K562 (cell line): ENCODE measurements around the gene TMEM25. TPM values are rescaled to one million over a fixed set of nuclear protein-coding genes. Genes with fewer than 3 reads are reported as not detected.

ENCODE experiments used
- ATAC-seq: fragments of 200-7000 bp; cut with Tn5 transposase; 3 replicates; pipeline ENCODE4 v1.9.1; 2020; ENCODE audit warnings: moderate library complexity
- BruUV-seq: library from RNA; stranded (reverse); fragments of 400-500 nt; replicated peaks from 2 replicates; lab custom pipeline; 2021; lab: Mats Ljungman, UMichigan
- CTCF ChIA-PET: fragments of 300-600 bp; formaldehyde crosslinking; extraction: SDS; loops from one replicate; lab custom pipeline; 2021; ENCODE audit warnings: low intra/inter-chr PET ratio; lab: Yijun Ruan, JAX
- POLR2A ChIA-PET: fragments of 300-600, 350-650 bp; sonication (Branson Sonifier 250); formaldehyde crosslinking; extraction: SDS; loops from one replicate; lab custom pipeline; 2021; ENCODE audit warnings: antibody characterized with exemption, inconsistent platforms; lab: Yijun Ruan, JAX
- DNase-seq, 4 experiments: peaks; one replicate each; pipeline versions ENCODE4 v3.0.0 to v3.0.0-alpha.2; 2011 to 2018; ENCODE audit warnings: low spot score in 3 of 4, mixed read lengths in 3 of 4; ENCODE audit errors: extremely low read depth in 1 of 4
- FAIRE-seq: peaks from 2 replicates; lab custom pipeline; 2011; peaks lifted over from hg19 to GRCh38; lab: Jason Lieb, UNC
- H2AFZ ChIP-seq: 2 replicates; pipeline ENCODE4 v1.6.0; 2011; ENCODE audit warnings: low read depth, low read length, control low read depth, inconsistent platforms
- H3K27ac ChIP-seq: fragments of 200-600 bp; 3 replicates; pipeline ENCODE4 v1.8.0; 2011; ENCODE audit warnings: low read depth, mild to moderate bottlenecking, control low read depth, inconsistent platforms, low read length, moderate library complexity, mixed read lengths; ENCODE audit errors: extremely low read depth
- H3K27me3 ChIP-seq, 2 experiments: fragments of 300-600 bp in 1 of 2; 2 replicates in 1 of 2; 3 replicates in 1 of 2; pipeline versions ENCODE4 v1.6.0 to v1.8.0; 2011; ENCODE audit warnings: inconsistent platforms in 2 of 2, low read length in 2 of 2, mild to moderate bottlenecking in 1 of 2, mixed read lengths in 1 of 2, moderate library complexity in 1 of 2; ENCODE audit not compliant: control insufficient read depth in 2 of 2, insufficient read depth in 2 of 2
- H3K36me3 ChIP-seq: fragments of 300-600 bp; 3 replicates; pipeline ENCODE4 v1.8.0; 2011; ENCODE audit warnings: mild to moderate bottlenecking, low read length, inconsistent platforms; ENCODE audit not compliant: control insufficient read depth, insufficient read depth
- H3K4me1 ChIP-seq, 2 experiments: fragments of 200-600 bp in 1 of 2; replicated peaks in 1 of 2; 2 replicates in 1 of 2; 3 replicates in 1 of 2; pipeline versions ENCODE4 v1.5.1 to v1.8.0; 2011; ENCODE audit warnings: inconsistent platforms in 2 of 2, low read length in 2 of 2, mild to moderate bottlenecking in 1 of 2, mixed read lengths in 1 of 2, moderate library complexity in 1 of 2; ENCODE audit not compliant: control insufficient read depth in 2 of 2, insufficient read depth in 2 of 2
- H3K4me2 ChIP-seq: 2 replicates; pipeline ENCODE4 v1.6.1; 2011; ENCODE audit warnings: low read length, control low read depth, inconsistent platforms, mixed read lengths; ENCODE audit not compliant: insufficient read depth
- H3K4me3 ChIP-seq: fragments of 200-600 bp; sonication (generic), shearing (Covaris generic); 2 replicates; pipeline ENCODE4 v1.5.1; 2016; ENCODE audit warnings: control low read depth, inconsistent platforms
- H3K79me2 ChIP-seq: fragments of 200-600 bp; 3 replicates; pipeline ENCODE4 v1.8.0; 2011; ENCODE audit warnings: low read length, inconsistent platforms; ENCODE audit not compliant: control insufficient read depth, insufficient read depth
- H3K9ac ChIP-seq, 2 experiments: 2 replicates each; pipeline versions ENCODE4 v1.6.0 to v1.6.1; 2011; ENCODE audit warnings: low read depth in 2 of 2, low read length in 2 of 2, control low read depth in 1 of 2, inconsistent platforms in 1 of 2, mild to moderate bottlenecking in 1 of 2, mixed read lengths in 1 of 2; ENCODE audit not compliant: insufficient read depth in 1 of 2
- H3K9me1 ChIP-seq: one replicate; pipeline ENCODE4 v1.6.0; 2011; ENCODE audit warnings: inconsistent platforms, mild to moderate bottlenecking, low read length, moderate library complexity; ENCODE audit not compliant: control insufficient read depth, insufficient read depth
- H3K9me3 ChIP-seq: replicated peaks from 2 replicates; pipeline ENCODE4 v1.5.1; 2011; ENCODE audit warnings: low read depth, low read length, inconsistent platforms; ENCODE audit not compliant: control insufficient read depth, insufficient read depth
- H4K20me1 ChIP-seq: replicated peaks from 2 replicates; pipeline ENCODE4 v1.6.1; 2011; ENCODE audit warnings: low read length, inconsistent platforms, mixed read lengths; ENCODE audit not compliant: control insufficient read depth, insufficient read depth
- FOXK2 ChIP-seq, 2 experiments: fragments of 450-650 bp; IDR thresholded peaks in 1 of 2; conservative IDR thresholded peaks in 1 of 2; 2 replicates each; pipeline ENCODE4 v1.6.1; 2016; ENCODE audit warnings: low read depth in 2 of 2, mild to moderate bottlenecking in 1 of 2
- KLF13 ChIP-seq: fragments of 450-650 bp; IDR thresholded peaks from 2 replicates; pipeline ENCODE4 v1.6.1; 2016; ENCODE audit warnings: missing genetic modification characterization, low read depth, mild to moderate bottlenecking, missing compliant biosample characterization, moderate library complexity, borderline replicate concordance
- TRIM25 ChIP-seq: fragments of 450-650 bp; IDR thresholded peaks from 2 replicates; pipeline ENCODE4 v1.7.0; 2016; ENCODE audit warnings: borderline replicate concordance
- USF1 ChIP-seq: sonication (generic); formaldehyde crosslinking; IDR thresholded peaks from 2 replicates; pipeline ENCODE4 v1.9.0; 2022; ENCODE audit warnings: mild to moderate bottlenecking, missing genetic modification reagents
- ZBTB8A ChIP-seq: fragments of 450-650 bp; IDR thresholded peaks from 2 replicates; pipeline ENCODE4 v1.6.1; 2018; ENCODE audit warnings: mild to moderate bottlenecking, moderate library complexity; ENCODE audit not compliant: partially characterized antibody
- ZNF445 ChIP-seq: fragments of 250-450 bp; sonication (Bioruptor Pico); IDR thresholded peaks from 2 replicates; pipeline ENCODE4 v1.4.0; 2020; ENCODE audit warnings: low read depth, mild to moderate bottlenecking, moderate library complexity
- ZSCAN32 ChIP-seq: fragments of 450-650 bp; formaldehyde crosslinking; IDR thresholded peaks from 2 replicates; pipeline ENCODE4 v1.4.0; 2020; ENCODE audit warnings: mild to moderate bottlenecking, moderate library complexity
- WGBS: fragments of 100-300 bp; shearing (Covaris generic); methylation state at CpG from one replicate; pipeline ENCODE4 v1.1.6; 2016; ENCODE audit warnings: low coverage, mixed read lengths; ENCODE audit not compliant: insufficient coverage; ENCODE audit errors: missing lambda C conversion rate; 5-methylcytosine and 5-hydroxymethylcytosine counted together
- in situ Hi-C: fragments of 300-500 bp; cut with MboI; formaldehyde crosslinking; loops from 4 replicates; pipeline ENCODE4 v1.15.0; 2018; ENCODE audit warnings: inconsistent platforms, mixed read lengths
- intact Hi-C: fragments of 100-400 bp; cut with micrococcal nuclease; formaldehyde crosslinking; loops from 2 replicates; pipeline ENCODE4 v1.14.2; 2022
- polyA plus RNA-seq, 8 experiments: library from polyadenylated mRNA; depleted of rRNA in 4 of 8; stranded (reverse) in 5 of 8; unstranded in 3 of 8; fragments of >200 nt; fragmentation: Nextera tagmentation in 2 of 8; fragmentation: Illumina TruSeq in 1 of 8; extraction: Ambion mirVana in 2 of 8; extraction: Trizol in 1 of 8; gene quantifications; 2 replicates each; pipeline versions ENCODE4 v1.2.1 to v1.2.3, GENCODE V29; 2011 to 2014; ENCODE audit warnings: inconsistent platforms in 1 of 8, missing spikeins in 1 of 8
- total RNA-seq, 7 experiments: library from RNA; depleted of rRNA in 6 of 7; stranded (reverse); fragments of >200 nt in 6 of 7; fragmentation: Illumina TruSeq in 2 of 7; extraction: Trizol in 2 of 7; gene quantifications; 2 replicates each; pipeline versions ENCODE4 v1.2.1 to v1.2.3, GENCODE V29; 2011 to 2021; ENCODE audit warnings: low replicate concordance in 1 of 7

Gene TMEM25
- total and polyA plus RNA-seq, 9 of the 15 experiments (the other 6 are each of a cell fraction or from before 2014, with no cell fraction given): 0.34 to 3.8 (median 2.0) TPM

- H3K4me2 ChIP-seq: no peak overlapping the region
- H4K20me1 ChIP-seq: no peaks in the 10 kb centered on the region
- peaks cover 9 to 31% of the 10 kb centered on the region in 2 experiments for H3K4me1 ChIP-seq
- no peak for DNase-seq
- H3K79me2 ChIP-seq: no peaks in the 10 kb centered on the region; the same call in 2 of the 3 replicates
- FAIRE-seq: no peak
- POLR2A ChIA-PET: interaction anchor here (0.7 kb wide), 1 partner anchor 12 kb away, joined by 3 read pairs; no protein-coding TSS in a partner anchor
- BruUV-seq: no TSS peak
- intact Hi-C loops: no loop called here
- H3K9me3 ChIP-seq: no peaks in the 10 kb centered on the region
- H3K9ac ChIP-seq: no peak overlapping the region
- no peak for ATAC-seq
- H2AFZ ChIP-seq: no peak overlapping the region
- H3K27ac ChIP-seq: no peak overlapping the region
- CTCF ChIA-PET: no interaction called here
- H3K4me3 ChIP-seq: no peak overlapping the region
- TF ChIP-seq USF1 (CRISPR knock-in tag): no peak
- TF ChIP-seq ZSCAN32: no peak
- no peak for TF ChIP-seq ZNF445 (CRISPR knock-in tag)
- TF ChIP-seq KLF13 (tag): no peak
- no peak for TF ChIP-seq TRIM25
- no peak for TF ChIP-seq ZBTB8A
- no peak for TF ChIP-seq FOXK2 (conservative IDR thresholded peaks at IDR 0.05 in 1 of 2, IDR thresholded peaks at IDR 0.05 in 1 of 2; ENCODE audit: low read depth in 2 of 2)
- 62% methylated on average over 9 of the region's 9 CpGs for WGBS
- H3K27me3 ChIP-seq: no peaks in the 10 kb centered on the region
- in situ Hi-C loops: no loop called here
- no peaks in the 10 kb centered on the region for H3K36me3 ChIP-seq
- no peaks in the 10 kb centered on the region for H3K9me1 ChIP-seq
These were observed 4.3 kb downstream of the TMEM25 start for GRCh38 chr11:118535261-118535660.
